Putamen (tissue), 1 donor: ENCODE measurements around the gene SAMHD1.
"Not testable (repeated sequence)": the region's sequence is repeated elsewhere in the genome, so short reads cannot be mapped to it uniquely, and the experiment has no call there.

Experiments
- DNase-seq: peaks from one replicate; pipeline ENCODE4 v3.0.0-alpha.2; 2016; ENCODE audit warnings: low spot score

Gene SAMHD1

GRCh38 chr20:36956016-36956415, 4.5 kb upstream of the SAMHD1 start:
- DNase-seq, result no peak

GRCh38 chr20:36951979-36952738, 651 bp upstream of the SAMHD1 start:
- DNase-seq, result no peak

GRCh38 chr20:36950414-36951197, 902 bp downstream of the SAMHD1 start:
- peak; percentile 19 for DNase-seq

GRCh38 chr20:36941401-36941835, 10.1 kb downstream of the SAMHD1 start:
- no peak for DNase-seq

DNA sequence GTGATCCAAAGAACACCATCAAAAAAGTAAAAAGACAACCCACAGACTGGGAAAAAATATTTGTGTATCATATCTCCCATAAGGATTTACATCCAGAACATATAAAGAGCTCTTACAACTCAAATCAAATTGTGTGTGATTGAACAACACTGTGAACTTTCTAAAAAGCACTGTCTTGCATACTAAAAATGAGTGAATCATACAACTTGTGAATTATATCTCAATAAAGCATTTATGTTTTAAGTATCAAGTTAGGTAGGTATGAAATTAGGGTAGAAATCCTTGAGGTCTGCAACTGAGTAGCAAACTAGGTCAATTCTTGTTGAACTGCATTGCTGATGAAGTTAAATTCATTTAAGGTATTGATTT, 14.1 kb downstream of the SAMHD1 start:
- DNase-seq, result no peak

- DNase-seq, result not testable (repeated sequence)
Observed at GRCh38 chr20:36936761-36937401, 14.6 kb downstream of the SAMHD1 start.

GRCh38 chr20:36936341-36936740, 15.2 kb downstream of the SAMHD1 start:
- DNase-seq, result no peak

DNA sequence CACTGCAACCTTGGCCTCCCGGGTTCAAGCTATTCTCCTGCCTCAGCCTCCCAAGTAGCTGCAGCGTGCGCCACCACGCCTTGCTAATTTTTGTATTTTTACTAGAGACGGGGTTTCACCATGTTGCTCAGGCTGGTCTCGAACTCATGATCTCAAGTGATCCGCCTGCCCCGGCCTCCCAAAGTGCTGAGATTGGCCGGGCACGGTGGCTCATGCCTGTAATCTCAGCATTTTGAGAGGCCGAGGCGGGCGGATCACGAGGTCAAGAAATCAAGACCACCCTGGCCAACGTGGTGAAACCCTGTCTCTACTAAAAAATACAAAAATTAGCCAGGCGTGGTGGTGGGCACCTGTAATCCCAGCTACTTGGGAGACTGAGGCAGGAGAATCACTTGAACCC, 17.9 kb downstream of the SAMHD1 start:
- DNase-seq, result not testable (repeated sequence)

DNA sequence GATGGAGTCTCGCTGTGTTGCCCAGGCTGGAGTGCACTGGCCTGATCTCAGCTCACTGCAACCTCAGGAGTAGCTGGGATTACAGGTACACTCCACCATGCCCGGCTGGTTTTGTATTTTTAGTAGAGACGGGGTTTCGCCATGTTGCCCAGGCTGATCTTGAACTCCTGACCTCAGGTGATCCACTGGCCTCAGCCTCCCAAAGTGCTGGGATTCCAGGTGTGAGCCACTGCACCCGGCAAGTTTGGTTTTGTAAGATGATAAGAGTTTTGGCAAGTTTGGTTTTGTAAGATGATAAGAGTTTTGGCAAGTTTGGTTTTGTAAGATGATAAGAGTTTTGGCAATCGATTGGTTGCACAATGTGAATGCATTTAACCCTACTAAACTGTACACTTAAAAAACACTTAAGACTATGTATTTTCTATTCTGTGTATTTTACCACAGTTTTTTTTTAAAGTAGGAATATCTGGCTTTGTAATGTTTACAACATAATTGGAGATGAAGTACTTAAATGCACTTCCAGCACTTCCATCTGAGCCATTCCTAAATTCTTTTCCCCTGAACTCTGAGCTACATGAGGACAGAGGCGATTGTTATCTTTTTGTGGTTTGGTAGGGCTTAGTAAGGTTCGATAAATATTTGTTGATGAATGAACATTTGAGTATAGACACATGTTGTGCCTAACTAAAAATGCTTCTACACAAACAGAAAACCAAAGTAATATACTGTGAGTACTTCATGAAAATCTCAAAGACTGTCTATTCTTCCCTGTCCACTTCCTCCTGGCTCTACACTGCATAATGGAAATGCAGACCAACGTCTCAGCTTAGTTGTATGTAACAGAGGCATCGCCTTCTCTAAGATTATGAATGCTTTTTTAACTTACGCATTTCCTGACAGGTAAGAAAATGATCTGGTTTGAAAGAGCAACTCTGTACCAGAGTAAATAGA, 18.8 kb downstream of the SAMHD1 start:
- no peak for DNase-seq

DNA sequence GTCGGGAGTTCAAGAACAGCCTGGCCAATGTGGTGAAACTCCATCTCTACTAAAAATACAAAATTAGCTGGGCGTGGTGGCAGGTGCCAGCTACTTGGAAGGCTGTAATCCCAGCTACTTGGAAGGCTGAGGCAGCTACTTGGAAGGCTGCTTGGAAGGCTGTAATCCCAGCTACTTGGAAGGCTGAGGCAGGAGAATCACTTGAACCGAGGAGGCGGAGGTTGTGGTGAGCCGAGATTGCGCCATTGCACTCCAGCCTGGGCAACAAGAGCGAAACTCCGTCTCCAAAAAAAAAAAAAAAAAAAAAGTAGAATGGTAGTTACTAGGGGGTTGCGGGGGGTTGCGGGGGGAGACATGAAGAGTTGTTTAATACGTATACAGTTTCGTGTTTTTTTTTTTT, 19.4 kb downstream of the SAMHD1 start:
- DNase-seq, result not testable (repeated sequence)

DNA sequence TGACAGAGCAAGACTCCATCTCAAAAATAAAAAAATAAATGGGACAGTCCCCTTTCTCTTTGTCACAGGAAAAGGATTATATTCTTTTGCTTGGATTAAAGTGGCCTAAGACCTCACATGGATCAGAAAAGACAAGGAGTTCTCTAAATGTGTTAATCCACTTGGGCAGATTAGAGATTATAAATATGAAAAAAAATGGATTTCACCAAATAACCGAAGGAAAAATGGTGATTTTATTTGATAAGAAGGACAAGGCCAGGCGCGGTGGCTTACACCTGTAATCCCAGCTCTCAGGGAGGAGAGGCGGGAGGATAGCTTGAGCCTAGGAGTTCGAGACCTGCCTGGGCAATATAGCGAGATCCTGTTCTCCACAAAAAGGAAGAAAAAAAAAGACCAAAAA, 21.8 kb downstream of the SAMHD1 start:
- DNase-seq, result no peak

DNA sequence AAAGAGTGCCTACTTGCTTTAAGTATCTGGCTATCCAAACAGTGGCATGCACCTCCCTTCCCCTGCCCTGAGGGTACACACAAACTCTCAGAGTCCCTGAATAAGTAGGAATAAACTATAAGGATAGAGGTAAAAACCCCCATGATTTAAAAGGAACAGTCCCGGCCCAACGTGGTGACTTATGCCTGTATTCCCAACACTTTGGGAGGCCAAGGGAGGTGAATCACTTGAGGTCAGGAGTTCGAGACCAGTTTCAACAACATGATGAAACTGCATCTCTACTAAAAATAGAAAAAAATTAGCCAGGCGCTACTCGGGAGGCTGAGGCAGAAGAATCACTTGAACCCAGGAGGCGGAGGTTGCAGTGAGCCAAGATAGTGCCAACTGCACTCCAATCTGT, 22.2 kb downstream of the SAMHD1 start:
- no peak for DNase-seq

GRCh38 chr20:36927704-36928103, 23.8 kb downstream of the SAMHD1 start:
- no peak for DNase-seq

- no peak for DNase-seq
Observed at GRCh38 chr20:36926653-36927200, 24.8 kb downstream of the SAMHD1 start.

- DNase-seq, result no peak
Observed at GRCh38 chr20:36925234-36925633, 26.3 kb downstream of the SAMHD1 start.

- DNase-seq, result no peak
Observed at GRCh38 chr20:36924167-36925045, 27.1 kb downstream of the SAMHD1 start.

DNA sequence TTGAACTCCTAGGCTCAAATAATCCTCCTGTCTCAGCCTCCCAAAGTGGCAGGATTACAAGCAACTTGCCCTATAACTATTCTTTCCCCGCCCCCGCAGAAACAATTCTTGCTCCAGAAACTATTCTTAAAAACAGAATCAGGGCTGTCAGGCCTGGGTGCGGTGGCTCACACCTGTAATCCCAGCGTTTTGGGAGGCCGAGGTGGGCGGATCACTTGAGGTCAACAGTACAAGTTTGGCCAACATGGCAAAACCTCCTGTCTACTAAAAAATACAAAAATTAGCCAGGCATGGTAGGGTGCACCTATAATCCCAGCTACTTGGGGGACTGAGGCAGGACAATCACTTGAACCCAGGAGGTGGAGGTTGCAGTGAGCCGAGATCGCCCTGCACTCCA, 31.2 kb downstream of the SAMHD1 start:
- no peak for DNase-seq

DNA sequence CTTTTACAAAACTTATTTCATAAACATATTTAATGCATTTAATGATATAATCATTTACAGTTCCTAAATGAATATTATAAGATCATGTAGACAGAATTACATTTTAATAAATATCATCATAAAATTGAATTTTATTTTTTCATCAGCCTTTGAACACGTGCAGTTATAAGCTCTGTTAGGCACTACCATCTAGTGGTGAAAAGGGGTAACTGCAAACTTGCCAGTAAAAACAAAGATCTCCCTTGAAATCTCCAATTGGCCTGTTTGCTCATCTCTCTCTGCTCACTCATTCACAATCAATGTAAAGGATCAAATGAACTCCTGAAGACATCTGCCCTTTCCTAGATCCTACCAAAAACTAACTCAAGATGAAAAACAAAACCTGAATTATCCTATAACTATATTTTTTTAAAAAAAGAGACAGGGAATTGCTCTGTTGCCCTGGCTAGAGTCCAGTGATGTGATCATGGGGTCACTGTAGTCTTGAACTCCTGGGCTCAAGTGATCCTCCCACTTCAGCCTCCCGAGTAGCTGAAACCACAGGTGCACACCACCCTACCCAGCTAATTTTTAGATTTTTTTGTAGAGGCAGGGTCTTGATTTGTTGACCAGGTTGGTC, 31.7 kb downstream of the SAMHD1 start:
- DNase-seq, result peak; percentile 42

- no peak for DNase-seq
Observed at GRCh38 chr20:36917943-36918342, 33.6 kb downstream of the SAMHD1 start.

GRCh38 chr20:36917240-36917639, 34.3 kb downstream of the SAMHD1 start:
- no peak for DNase-seq
